ENCODE measurements around the gene CSF2. TPM values are rescaled to one million over a fixed set of nuclear protein-coding genes. Genes with fewer than 3 reads are reported as not detected.

Gene CSF2
- total RNA-seq, 2 donors from 2014 or later, result not detected

GRCh38 chr5:132065951-132066701, 7.5 kb upstream of the CSF2 start:
- ATAC-seq (no peak), DNase-seq (no peak)
- intact Hi-C loops (cut with DNase I), result loop anchor here in 1 of 2 donors (5.0 to 10.0 kb wide), 2 partner anchors 66 to 129 kb away; no protein-coding TSS in a partner anchor

- intact Hi-C loops (cut with DNase I), result loop anchor here in 1 of 2 donors (5.0 to 10.0 kb wide), 2 partner anchors 65 to 128 kb away; no protein-coding TSS in a partner anchor
- ATAC-seq (no peak), DNase-seq (no peak)
Observed at GRCh38 chr5:132066871-132067270, 6.7 kb upstream of the CSF2 start.

- no peak for ATAC-seq
- intact Hi-C loops (cut with DNase I), result loop anchor here in 1 of 2 donors (5.0 to 10.0 kb wide), 2 partner anchors 65 to 127 kb away; no protein-coding TSS in a partner anchor
- no peak for DNase-seq
Observed at GRCh38 chr5:132067451-132067850, 6.1 kb upstream of the CSF2 start.

- ATAC-seq, result no peak
- intact Hi-C loops (cut with DNase I), result loop anchor here in 1 of 2 donors (5.0 to 10.0 kb wide), 2 partner anchors 64 to 127 kb away; no protein-coding TSS in a partner anchor
- DNase-seq, result no peak
Observed at GRCh38 chr5:132067941-132068808, 5.4 kb upstream of the CSF2 start.

- intact Hi-C loops (cut with DNase I), result loop anchor here in 1 of 2 donors (5.0 to 10.0 kb wide), 2 partner anchors 63 to 125 kb away; no protein-coding TSS in a partner anchor
- no peak for ATAC-seq
- no peak for DNase-seq
Observed at GRCh38 chr5:132069561-132069960, 4.0 kb upstream of the CSF2 start.

- ATAC-seq (no peak), DNase-seq (no peak)
- intact Hi-C loops (cut with DNase I), result loop anchor here in 1 of 2 donors (5.0 to 10.0 kb wide), 2 partner anchors 62 to 125 kb away; no protein-coding TSS in a partner anchor
Observed at GRCh38 chr5:132069994-132070393, 3.6 kb upstream of the CSF2 start.

GRCh38 chr5:132070460-132071337, 2.9 kb upstream of the CSF2 start:
- ATAC-seq (no peak), DNase-seq (no peak)
- intact Hi-C loops (cut with DNase I), result no loop called here

GRCh38 chr5:132071338-132071707, 2.3 kb upstream of the CSF2 start:
- DNase-seq (no peak), ATAC-seq (no peak)
- intact Hi-C loops (cut with DNase I), result no loop called here

GRCh38 chr5:132072070-132072469, 1.5 kb upstream of the CSF2 start:
- DNase-seq (no peak), ATAC-seq (no peak)
- intact Hi-C loops (cut with DNase I), result no loop called here

GRCh38 chr5:132072528-132072927, 1.1 kb upstream of the CSF2 start:
- DNase-seq (no peak), ATAC-seq (no peak)
- intact Hi-C loops (cut with DNase I), result no loop called here

GRCh38 chr5:132074091-132074771, 642 bp downstream of the CSF2 start:
- intact Hi-C loops (cut with DNase I), result no loop called here
- DNase-seq, result no peak
- ATAC-seq, result no peak

GRCh38 chr5:132074772-132075718, 1.5 kb downstream of the CSF2 start:
- no peak for DNase-seq
- ATAC-seq, result no peak
- intact Hi-C loops (cut with DNase I), result no loop called here

- ATAC-seq (no peak), DNase-seq (no peak)
- intact Hi-C loops (cut with DNase I), result no loop called here
Observed at GRCh38 chr5:132075719-132076077, 2.1 kb downstream of the CSF2 start.

GRCh38 chr5:132076202-132076830, 2.7 kb downstream of the CSF2 start:
- intact Hi-C loops (cut with DNase I), result no loop called here
- no peak for DNase-seq

GRCh38 chr5:132076983-132077382, 3.4 kb downstream of the CSF2 start:
- intact Hi-C loops (cut with DNase I), result no loop called here
- DNase-seq (no peak), ATAC-seq (no peak)

More at GRCh38 chr5:132076202-132076830, 2.7 kb downstream of the CSF2 start:
- no peak for ATAC-seq

- ATAC-seq (no peak), DNase-seq (no peak)
- intact Hi-C loops (cut with DNase I), result no loop called here
Observed at GRCh38 chr5:132079081-132079480, 5.5 kb downstream of the CSF2 start.

GRCh38 chr5:132079619-132080018, 6.0 kb downstream of the CSF2 start:
- intact Hi-C loops (cut with DNase I), result no loop called here
- no peak for DNase-seq
- ATAC-seq, result no peak

All from left cardiac atrium (tissue), 4 donors.